Gastrocnemius medialis (tissue), 4 donors: Measurements from ENCODE around the gene CIPC.

Experiments
- POLR2A ChIP-seq, 2 donors: fragments of 450-650 bp; IDR thresholded peaks; one replicate each; pipeline ENCODE4 v1.6.1; 2017; ENCODE audit warnings: antibody characterized with exemption in 2 of 2, mild to moderate bottlenecking in 2 of 2, moderate library complexity in 2 of 2
- TF ChIP-seq, protein P1 (sequence below), 5 experiments: fragments of 450-650 bp in 3 of 5; fragments of 200-600 bp in 2 of 5; sonication (generic) in 2 of 5; IDR thresholded peaks in 4 of 5; conservative IDR thresholded peaks in 1 of 5; 1 replicate in 4 of 5; 2 replicates in 1 of 5; pipeline ENCODE4 v1.5.1; 2016 to 2019; ENCODE audit warnings: antibody characterized with exemption in 5 of 5, mild to moderate bottlenecking in 3 of 5, moderate library complexity in 3 of 5

DNA sequence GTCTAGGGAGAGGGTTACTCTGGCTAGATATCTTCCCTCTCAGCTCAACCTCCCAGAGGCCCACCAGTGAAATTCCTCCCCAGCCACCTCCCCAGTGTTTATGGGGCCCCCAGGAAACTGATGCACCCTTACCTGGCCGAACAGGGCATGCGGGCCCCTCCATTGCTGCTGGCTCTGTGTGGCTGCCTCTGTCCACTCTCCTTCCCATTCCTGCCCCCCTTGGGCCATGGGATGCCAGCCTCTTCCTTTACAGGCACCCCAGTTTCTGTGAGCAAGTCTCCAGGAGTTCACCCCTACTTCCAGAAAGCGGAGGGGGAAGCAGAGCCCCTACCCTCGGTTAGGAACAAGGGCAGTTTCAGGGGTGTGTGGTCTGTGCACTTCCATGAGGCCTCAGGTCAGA lies 63.0 kb downstream of the CIPC start:
- TF ChIP-seq, protein P1, sequence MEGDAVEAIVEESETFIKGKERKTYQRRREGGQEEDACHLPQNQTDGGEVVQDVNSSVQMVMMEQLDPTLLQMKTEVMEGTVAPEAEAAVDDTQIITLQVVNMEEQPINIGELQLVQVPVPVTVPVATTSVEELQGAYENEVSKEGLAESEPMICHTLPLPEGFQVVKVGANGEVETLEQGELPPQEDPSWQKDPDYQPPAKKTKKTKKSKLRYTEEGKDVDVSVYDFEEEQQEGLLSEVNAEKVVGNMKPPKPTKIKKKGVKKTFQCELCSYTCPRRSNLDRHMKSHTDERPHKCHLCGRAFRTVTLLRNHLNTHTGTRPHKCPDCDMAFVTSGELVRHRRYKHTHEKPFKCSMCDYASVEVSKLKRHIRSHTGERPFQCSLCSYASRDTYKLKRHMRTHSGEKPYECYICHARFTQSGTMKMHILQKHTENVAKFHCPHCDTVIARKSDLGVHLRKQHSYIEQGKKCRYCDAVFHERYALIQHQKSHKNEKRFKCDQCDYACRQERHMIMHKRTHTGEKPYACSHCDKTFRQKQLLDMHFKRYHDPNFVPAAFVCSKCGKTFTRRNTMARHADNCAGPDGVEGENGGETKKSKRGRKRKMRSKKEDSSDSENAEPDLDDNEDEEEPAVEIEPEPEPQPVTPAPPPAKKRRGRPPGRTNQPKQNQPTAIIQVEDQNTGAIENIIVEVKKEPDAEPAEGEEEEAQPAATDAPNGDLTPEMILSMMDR (IDR thresholded peaks at IDR 0.05 in 4 of 5, conservative IDR thresholded peaks at IDR 0.05 in 1 of 5), result no peak
- no peak for TF ChIP-seq POLR2A (IDR thresholded peaks at IDR 0.05)
